NCI-H1417 (cell line): ENCODE measurements around the gene CYSRT1.
A peak's percentile ranks its signal among the peaks of the same experiment; 100 is the strongest.

Experiments used
- DNase-seq, 3 experiments: peaks; one replicate each; lab custom pipeline; 2025; lab: John Stamatoyannopoulos, UW

Gene CYSRT1

DNA sequence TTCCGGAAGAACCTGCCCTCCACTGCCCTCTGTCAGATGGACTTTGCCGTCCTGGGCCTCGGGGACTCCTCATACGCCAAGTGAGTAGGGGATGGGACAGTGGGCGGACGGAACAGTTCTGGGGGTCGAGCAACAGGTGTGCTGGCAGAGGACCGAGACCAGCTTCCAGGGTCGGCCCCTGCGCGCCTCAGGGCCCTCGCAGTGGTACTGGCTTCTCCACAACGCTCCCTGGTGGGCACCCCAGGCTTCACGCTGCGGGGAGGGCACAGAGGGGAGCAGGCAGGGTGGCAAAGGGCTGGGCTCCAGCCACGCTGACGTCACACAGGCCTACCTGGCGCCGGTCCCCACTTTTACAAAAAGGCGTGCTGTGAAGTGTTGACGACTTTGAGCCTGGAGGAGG is 12.5 kb upstream of the CYSRT1 start:
- no peak for DNase-seq

DNA sequence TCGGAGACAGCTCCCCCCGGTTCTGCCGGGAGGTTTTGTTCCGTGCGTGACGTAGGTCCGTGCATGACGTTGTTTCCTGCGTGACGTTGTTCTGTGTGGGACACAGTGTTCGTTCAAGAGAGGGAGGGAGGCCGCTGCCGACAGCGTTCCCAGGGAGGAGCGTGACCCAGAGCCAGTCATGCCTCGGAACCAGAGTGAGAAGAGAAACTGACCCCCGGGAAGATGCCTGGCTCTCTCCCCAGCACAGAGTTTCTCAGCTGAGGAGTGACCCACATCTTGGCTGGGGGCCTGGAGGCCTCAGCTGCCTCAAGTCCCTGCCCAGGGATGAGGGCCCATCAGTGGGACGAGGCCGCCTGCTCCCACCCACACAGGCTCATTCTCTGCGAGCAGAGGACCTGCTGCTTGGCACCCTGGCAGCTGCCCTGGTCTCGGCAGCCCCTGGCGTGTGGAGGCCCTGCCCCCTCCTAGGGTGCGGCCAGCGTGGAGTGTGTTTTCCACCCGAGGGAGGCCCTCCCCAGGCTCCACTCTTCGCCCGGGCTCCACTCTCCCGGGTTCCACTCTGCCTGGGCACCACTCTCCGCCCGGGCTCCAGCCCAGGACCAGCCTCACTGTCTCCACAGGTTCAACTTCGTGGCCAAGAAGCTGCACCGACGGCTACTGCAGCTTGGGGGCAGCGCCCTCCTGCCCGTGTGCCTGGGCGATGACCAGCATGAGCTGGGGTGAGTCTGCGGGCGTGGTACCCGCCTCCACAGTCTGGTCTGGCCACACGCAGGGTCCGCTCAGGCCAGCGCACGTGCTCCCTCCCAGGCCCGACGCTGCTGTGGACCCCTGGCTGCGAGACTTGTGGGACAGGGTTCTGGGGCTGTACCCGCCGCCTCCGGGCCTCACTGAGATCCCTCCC is 11.6 kb upstream of the CYSRT1 start:
- no peak for DNase-seq

DNA sequence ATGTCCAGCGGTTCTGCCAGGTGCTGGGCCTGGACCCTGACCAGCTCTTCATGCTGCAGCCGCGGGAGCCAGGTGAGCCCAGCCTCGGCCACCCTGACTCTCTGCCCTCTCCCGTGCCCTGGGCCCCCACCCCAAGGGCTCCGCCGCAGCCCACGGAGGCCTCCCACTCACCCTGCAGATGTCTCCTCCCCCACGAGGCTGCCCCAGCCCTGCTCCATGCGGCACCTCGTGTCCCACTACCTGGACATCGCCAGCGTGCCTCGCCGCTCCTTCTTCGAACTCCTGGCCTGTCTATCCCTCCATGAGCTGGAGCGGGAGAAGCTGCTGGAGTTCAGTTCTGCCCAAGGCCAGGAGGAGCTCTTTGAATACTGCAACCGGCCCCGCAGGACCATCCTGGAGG is 10.4 kb upstream of the CYSRT1 start:
- no peak for DNase-seq

DNA sequence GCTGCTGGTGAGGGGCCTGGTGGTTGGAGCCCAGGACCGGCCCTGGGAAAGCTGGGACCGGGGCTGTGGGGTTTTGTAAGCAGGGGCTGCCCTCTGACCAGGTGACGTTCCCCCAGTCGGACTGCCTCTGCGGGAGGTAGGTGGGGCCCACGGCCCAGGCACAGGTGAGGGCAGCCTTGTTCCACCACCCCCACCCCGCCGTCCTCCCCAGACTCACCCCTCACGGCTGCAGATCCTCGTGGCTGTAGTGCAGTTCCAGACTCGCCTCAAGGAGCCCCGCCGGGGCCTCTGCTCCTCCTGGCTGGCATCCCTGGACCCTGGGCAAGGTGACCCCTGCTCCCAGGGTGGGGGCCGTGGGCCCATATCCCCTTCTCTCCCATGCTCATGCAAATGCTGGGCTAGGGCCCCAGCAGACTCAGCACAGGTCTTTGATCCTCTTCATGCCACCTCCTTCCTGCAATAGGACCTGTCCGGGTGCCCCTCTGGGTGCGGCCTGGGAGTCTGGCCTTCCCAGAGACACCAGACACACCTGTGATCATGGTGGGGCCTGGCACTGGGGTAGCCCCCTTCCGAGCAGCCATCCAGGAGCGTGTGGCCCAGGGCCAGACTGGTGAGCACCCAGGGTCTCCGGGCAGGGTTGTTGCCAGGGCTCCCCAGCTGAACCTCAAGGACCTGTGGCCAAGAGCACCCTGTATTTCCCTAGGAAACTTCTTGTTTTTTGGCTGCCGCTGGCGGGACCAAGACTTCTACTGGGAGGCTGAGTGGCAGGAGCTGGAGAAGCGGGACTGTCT is 9.6 kb upstream of the CYSRT1 start:
- DNase-seq: no peak

DNA sequence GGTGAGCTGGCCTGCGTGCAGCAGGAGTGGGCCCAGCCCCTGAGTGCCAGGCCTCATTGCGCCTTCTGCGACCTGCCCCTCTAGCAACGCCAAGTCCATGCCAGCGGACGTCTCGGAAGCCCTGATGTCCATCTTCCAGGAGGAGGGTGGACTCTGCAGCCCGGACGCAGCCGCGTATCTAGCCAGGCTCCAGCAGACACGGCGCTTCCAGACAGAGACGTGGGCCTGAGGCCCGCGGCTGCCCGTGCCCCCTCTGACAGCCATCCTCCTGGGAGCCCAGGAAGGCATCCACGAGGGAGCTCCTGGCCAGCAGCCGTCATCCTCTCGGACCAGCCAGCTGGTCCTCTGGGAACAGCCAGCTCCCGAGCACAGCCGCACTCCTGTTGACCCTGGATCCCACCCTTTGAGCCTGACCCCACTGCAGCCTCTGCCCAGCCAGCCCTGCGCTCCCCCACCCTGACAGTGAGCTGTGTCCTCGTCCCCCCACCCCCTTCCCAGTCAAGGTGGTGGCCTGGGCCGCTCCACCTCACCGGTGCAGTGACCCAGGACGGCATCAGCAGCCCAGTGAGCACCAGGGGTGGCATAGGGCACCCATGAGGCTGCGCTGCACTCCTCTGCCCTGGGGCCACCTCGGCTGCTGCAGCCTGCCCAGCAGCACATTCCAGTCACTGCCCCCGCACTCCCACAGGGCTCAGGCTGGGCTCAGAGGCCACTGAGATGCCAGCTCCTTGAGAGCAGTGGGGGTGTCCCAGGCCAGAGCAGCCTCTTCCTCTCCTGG is 8.6 kb upstream of the CYSRT1 start:
- DNase-seq: no peak

DNA sequence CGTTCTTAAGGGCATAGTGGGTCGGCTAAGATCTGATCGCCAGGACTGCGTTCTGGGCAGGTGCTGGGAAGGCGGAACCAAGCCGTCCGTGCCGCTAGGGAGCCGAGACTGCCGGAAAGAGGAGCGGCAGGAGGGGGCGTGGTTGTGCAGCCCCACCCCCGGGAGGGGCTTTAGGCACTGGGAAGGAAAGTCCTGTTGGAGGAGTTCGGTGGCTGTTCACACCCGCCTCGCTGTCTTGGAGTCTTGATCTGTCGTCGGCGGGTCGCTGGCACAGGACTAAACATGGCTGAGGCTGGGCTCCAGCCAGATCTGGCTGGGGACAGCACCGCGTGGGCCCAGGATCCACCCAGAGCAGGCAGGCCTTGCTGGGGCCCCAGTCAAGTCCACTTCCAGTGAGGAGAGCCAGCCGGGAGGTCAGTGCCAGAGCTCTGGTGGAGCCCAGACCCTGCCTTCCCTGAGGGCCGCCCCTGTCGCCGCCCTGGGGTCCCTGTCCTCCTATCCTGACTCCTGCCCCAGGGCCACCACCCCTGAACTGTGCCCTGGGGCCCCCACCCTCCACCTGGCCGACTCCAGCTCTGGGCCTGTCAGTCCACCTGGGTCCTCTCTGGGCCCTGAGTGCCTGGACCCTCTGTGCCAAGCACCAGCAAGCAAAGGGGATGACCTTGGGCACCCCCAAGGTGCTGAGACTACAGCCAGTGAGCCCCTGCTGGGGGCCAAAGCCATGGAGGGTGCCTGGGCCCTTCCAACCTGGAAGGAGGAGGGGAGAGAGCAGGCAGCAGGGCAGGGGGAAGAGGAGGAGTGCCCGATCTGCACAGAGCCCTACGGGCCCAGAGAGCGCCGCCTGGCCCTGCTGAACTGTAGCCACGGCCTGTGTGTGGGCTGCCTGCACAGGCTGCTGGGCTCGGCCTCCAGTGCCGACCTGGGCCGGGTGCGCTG is 7.4 kb upstream of the CYSRT1 start:
- DNase-seq: peak in 1 of 3 experiments; percentile 41

DNA sequence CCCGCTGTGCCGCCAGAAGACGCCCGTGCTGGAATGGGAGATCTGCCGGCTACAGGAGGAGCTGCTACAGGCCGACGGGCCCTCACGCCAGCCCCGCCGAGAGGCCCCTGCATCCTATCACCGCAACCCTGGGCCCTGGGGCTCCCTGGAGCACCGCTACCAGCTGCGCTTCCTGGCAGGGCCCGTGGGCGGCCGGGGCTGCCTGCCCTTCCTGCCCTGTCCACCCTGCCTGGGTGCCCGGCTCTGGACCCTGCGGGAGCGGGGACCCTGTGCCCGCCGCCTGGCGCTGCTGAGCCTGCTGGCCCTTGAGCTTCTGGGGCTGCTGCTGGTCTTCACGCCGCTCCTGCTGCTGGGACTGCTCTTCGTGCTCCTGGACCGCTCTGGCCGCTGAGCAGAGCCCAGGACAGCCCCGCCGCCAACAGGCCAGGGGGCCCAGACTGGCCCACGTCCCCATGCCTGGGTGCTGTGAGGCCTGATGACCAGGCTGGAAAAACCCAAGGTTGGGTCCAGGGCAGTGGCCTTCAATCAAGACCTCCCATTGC is 6.7 kb upstream of the CYSRT1 start:
- DNase-seq: no peak

DNA sequence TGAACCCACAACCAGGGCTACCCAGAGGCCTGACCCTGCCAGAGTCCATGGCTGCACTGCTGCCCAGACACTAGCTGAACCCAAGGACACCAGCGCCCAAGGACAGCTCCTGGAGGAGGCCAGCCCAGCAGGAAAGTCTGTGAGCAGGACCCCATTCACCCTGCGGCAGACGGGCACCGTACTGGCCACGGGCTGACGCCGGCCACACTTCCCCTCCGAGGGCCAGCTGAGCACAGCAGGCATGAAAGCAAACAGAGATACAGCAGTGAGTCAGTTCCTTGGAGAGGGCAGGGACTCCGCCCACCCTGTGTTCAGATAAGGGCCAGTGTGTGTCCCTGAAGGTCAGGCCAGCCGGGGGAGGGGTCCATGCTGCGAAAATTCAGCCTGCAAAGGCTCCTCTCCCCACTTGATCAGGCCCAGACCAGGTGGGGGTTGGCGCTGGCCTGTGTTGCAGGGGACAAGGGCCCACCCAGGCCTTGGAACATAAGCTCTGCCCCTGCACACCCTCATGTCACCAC is 6.2 kb upstream of the CYSRT1 start:
- DNase-seq: no peak

DNA sequence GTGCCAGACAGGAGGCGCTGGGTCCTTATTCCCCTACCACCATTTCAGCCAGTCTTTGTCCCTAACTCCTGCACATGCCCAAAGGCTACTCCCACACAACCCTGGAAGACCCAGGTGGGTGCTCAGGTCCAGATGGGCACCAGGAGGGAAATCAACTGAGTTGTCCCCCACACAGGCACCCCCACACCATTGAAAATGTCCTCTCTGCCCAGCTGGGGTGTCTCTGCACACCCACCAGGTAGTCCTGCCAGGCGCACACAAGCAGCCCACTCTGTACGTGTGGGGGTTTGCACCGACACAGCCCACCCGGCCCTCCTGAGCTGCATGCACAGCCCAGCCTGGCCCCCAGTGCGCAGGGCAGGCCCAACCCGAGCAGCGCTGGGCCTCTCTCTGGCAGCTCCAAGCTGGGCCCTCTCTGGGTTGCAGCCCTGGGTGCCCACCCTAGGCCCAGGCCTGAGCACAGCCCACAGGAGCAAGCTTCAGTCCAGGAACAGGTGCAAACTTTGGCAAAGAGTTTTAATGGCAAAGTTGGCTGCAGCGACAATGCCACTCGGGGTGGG is 5.1 kb upstream of the CYSRT1 start:
- DNase-seq: no peak

DNA sequence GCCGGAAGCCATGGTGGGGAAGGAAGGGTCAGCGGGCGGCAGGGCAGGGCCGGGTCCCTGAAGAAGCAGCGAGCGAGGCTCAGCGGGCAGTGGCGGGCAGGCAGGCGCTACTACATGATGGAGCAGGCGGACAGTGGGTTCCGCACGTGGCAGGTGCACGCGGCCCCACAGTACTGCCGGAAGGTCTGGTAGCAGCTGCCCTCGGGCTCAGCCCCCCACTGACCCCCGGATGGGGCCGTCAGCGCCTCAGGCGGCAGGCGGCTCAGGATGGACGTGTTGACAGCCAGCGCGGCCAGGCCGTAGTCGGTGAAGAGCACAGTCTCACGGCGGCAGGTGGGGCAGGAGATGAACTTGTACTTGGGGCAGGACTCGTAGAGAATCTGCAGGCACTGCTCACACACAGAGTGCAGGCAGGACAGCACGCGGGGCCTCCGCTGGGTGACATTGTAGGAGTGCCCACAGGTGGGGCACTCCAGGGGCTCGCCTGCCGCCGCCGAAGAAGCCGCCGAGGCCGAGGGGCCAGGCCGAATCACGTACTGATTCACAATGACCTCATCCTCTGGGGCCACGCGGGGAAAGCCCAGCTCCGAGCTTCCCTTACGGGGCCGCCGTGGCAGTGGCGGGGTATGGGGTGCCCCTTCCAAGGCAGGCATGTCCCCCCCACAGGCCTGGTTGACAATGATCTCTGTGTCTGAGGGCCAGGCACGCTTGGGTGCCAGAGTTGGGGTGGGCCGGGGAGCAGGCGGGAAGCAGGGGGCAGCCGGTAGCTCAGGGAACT is 4.5 kb upstream of the CYSRT1 start:
- DNase-seq: no peak

DNA sequence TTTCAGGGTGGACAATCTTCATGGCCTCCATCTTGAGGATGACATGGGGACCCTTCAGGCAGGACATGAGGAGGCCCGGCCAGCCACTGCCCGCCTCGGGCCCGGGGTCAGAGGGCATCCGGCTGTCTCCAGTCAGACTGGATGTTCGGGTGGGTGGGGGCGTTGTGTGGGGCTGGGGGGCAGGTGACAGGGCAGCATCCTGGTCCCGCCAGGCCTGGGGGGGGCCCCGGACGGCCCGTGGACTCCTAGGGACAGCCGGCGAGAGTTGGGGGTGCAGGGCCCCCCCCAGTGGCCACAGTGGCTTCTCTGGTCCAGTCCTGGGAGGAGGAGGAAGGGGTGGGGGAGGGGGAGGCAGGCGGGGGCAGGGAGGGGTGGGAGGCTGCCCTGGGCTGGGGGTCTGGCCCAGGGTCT is 3.9 kb upstream of the CYSRT1 start:
- DNase-seq: no peak

DNA sequence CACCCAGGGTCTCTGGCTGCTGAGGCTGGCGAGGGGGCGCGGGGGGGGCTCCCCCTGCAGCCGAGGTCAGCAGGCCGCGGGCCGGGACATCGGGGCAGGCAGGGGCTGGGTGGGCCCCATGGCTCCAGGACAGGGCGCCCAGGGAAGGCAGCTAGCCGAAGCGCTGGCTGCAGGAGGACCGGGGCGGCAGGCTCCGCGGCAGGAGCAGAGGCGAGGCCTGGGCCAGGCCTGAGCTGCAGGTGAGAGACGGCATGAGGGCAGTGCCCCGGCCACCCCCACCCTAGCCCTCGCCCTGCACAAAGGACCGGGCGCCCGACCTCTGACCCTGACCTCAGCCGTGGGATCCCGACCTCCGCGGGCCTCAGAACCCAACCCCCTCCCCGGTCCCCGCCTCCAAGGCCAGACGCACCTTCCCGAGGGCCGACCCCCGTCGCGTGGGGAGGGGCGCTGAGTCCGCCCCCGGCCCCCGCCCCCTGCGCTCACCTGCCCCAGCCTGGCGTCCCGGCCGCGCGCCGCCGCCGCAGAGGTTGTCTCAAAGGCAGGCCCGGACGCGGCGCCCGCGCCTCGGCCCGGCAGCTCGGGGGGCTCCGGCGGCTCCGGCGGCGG is 3.4 kb upstream of the CYSRT1 start:
- peak in 2 of 3 experiments; percentile 55 to 60 for DNase-seq

DNA sequence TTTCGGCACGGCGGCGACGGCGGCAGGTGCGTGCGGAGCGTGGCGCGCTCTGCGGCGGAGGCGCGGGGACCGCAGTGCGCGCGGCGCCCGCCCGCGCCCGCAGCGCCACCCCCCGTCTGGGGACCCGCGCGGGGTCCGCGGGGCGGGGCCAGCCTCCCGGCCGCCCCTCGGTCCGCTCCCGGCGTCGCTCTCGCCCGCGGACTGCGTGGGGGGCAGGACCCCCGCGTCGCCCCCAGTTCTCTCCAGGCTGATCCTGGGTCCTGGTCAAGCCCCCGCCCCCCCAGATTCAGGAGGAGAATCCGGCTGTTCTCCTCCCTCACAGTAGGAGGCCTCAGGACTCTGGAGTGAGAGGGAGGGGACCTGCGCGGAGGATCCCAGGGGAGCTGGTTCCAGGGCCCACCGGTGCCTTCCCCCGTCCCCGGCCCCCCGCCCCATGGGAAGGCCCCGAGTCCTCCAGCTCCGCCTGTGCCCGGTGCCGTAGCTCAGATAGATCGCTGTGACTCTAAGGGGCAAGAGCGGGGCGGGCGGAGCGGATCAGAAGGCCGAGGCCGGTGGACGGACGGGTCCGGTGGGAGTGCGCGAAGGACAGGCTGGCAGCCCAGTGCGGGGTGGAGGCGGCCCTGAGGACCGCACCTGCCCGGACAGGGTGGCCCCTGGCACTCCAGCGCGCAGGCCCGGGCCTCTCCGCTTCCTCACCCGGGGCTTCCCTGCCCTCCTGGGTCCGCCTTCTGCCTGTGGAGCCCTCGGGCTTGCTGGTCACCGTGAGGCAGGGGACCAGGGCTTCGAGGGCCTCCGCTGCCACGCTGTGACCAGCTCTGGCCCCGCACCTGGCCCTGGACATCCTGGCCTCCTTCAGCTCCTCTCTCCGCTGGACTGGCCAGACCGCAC is 2.5 kb upstream of the CYSRT1 start, which contains the start of gene RNF208:
TSS of gene RNF208 (minus strand) at position 51 of the 888 bp plus-strand sequence. CDS start 1,028 bp downstream, outside the sequence.
- peak; percentile 2 to 78 (median 72) for DNase-seq

DNA sequence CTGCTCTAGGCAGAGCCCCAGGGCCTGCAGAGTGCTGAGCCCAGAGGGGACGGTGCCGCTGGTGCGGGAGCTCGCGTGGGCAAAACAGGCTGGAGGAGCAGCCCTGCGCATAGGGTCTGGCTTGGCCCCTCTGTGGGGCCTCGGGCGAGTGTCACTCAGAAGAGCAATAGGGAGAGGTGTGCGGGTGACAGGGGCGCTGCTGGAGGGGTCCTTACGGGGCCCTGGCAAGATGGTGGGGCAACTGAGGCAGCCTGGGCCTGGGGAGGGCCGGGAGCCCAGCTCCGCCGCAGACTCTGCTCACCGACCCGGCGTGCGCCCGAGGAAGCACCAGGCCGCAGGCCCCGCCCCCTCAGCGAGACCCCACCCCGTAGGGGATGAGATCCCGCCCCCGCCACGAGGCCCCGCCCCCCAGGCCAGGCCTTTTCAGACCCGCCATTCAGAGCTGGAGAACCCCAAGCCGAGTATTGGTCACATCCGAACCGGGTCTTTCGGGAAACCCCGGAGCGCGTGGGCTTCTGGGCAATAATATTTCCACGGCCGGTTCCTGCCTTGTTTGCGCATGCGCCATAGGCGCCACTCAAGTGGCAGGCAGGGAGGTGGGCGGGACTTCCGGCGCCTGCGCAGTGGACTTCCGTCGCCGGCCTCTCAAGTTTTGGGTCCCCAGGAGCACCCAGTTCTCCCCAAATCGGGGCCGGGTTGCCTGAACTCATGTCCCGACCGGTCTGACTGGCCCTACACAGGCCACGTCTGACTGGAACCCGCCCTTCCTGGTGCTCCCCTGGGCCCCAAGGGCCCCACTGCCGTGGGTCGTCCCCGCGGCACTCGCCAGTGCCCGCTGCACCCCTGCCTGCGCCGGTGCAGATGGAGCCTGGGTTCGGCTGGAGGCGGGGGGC is 1.6 kb upstream of the CYSRT1 start:
- peak; percentile 93 to 99 (median 99) for DNase-seq

DNA sequence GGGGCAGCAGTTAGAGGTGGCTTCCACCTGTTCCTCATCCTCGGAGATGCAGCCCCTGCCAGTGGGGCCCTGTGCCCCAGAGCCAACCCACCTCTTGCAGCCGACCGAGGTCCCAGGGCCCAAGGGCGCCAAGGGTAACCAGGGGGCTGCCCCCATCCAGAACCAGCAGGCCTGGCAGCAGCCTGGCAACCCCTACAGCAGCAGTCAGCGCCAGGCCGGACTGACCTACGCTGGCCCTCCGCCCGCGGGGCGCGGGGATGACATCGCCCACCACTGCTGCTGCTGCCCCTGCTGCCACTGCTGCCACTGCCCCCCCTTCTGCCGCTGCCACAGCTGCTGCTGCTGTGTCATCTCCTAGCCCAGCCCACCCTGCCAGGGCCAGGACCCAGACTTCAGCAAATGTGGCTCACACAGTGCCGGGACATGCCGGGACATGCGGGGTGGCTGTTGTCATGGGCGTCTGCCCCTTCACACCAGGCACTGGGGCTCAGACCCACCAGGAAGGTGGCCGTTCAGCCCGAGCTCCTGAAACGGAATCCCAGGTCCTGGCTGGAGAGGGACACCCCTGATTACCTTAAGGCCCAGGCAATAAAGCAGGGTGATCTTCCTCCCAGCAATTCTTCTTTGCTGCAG is 841 bp downstream of the CYSRT1 start:
- DNase-seq: no peak

DNA sequence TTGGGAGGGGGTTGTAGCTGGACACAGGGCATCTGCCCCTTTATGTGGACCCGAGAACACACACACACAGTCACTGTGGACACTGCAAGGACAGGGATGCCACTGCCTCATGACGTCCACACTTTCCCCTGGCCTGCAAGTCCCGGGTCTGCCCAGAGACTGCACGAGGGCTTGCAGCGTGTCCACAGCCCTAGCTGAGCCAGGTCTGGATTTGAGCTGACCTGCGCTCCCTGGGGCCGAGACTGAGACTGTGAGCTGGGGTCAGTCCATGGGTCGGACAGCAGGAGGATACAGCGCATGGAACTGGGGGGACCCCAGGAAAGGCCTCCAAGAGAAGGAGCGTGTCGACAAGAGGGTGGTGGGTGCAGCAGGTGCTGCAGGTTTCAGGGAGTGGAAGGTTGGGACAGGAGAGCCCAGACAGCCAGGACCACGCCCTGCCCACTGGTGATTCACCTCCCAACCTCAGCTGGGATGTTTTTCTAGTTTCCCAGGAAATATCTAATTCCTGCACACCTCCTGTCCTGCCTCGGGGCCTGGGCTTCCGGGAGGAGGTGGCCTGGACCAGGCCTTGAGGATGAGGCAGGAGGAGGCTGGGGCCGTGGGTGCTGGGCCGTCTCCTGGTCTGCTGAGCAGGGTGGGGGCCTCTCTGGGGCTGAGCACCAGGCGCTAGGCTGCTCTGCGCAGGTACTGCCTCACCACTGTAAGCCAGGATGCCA is 1.5 kb downstream of the CYSRT1 start:
- no peak for DNase-seq
